Hepatocyte (in vitro differentiated cells): ENCODE measurements around the gene CD82.

ENCODE experiments used
- CTCF ChIP-seq: fragments of 200-600 bp; sonication (generic); IDR thresholded peaks from 2 replicates; pipeline ENCODE4 v1.5.1; 2016; ENCODE audit warnings: antibody characterized with exemption, mild to moderate bottlenecking; ENCODE audit not compliant: poor library complexity
- EZH2phosphoT487 ChIP-seq: fragments of 200-600 bp; sonication (generic); IDR thresholded peaks from one replicate; pipeline ENCODE4 v1.6.1; 2018; ENCODE audit warnings: antibody characterized with exemption, mild to moderate bottlenecking, low read depth, moderate library complexity; ENCODE audit not compliant: unreplicated experiment, severe bottlenecking

DNA sequence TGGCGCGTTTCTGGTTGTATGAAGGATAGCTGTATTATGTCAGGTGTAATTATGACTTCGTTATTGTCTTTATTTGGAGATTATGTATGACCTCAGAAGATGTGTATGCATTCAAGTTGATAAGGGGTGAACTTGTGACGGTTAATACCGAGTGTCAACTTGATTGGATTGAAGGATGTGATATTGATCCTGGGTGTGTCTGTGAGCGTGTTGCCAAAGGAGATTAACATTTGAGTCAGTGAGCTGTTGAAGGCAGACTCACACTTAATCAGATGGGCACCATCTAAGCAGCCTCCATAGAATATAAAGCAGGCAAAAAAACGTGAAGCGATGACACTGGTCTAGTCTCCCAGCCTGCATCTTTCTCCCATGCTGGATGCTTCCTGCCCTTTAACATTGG lies 15.3 kb upstream of the CD82 start:
- TF ChIP-seq CTCF = no peak
- no peak for TF ChIP-seq EZH2phosphoT487
